Memory B cell (primary cell): Measurements from ENCODE around the gene MEF2B.
"Not testable (repeated sequence)": the region's sequence is repeated elsewhere in the genome, so short reads cannot be mapped to it uniquely, and the experiment has no call there.

Experiments used
- ATAC-seq: fragments of 150-1000 bp; cut with Tn5 transposase; 2 replicates; pipeline ENCODE4 v1.10.0; 2021; ENCODE audit warnings: low read depth, mild to moderate bottlenecking, moderate library complexity
- DNase-seq, 2 donors: peaks; one replicate each; pipeline ENCODE4 v3.0.0; 2022; ENCODE audit warnings: low spot score in 2 of 2
- H3K27ac Mint-ChIP-seq: one replicate; pipeline ENCODE4 v1.8.0; 2022; ENCODE audit warnings: mild to moderate bottlenecking, moderate library complexity, mixed read lengths
- H3K27me3 Mint-ChIP-seq: one replicate; pipeline ENCODE4 v1.8.0; 2022; ENCODE audit warnings: mixed read lengths
- H3K36me3 Mint-ChIP-seq: one replicate; pipeline ENCODE4 v1.8.0; 2022; ENCODE audit warnings: mild to moderate bottlenecking, mixed read lengths
- H3K4me1 Mint-ChIP-seq: one replicate; pipeline ENCODE4 v1.8.0; 2022; ENCODE audit warnings: mixed read lengths
- H3K4me3 Mint-ChIP-seq: one replicate; pipeline ENCODE4 v1.8.0; 2022; ENCODE audit warnings: mild to moderate bottlenecking, moderate library complexity, mixed read lengths
- H3K9me3 Mint-ChIP-seq: one replicate; pipeline ENCODE4 v1.8.0; 2022; ENCODE audit warnings: mixed read lengths

Gene MEF2B

GRCh38 chr19:19181488-19181998 lies 11.5 kb upstream of the MEF2B start:
- H3K9me3 Mint-ChIP-seq = no peaks in the 10 kb centered on the region
- no peak overlapping the region for H3K4me3 Mint-ChIP-seq
- peaks cover 10% of the 10 kb centered on the region for H3K4me1 Mint-ChIP-seq
- DNase-seq (no peak), ATAC-seq (no peak)
- no peaks in the 10 kb centered on the region for H3K27me3 Mint-ChIP-seq
- peaks cover 19% of the 10 kb centered on the region for H3K36me3 Mint-ChIP-seq
- H3K27ac Mint-ChIP-seq = no peak overlapping the region

GRCh38 chr19:19179548-19180441 lies 9.7 kb upstream of the MEF2B start:
- Mint-ChIP-seq H3K27me3 (no peaks in the 10 kb centered on the region), H3K9me3 (no peaks in the 10 kb centered on the region)
- no peak for ATAC-seq

GRCh38 chr19:19176950-19177349 lies 6.9 kb upstream of the MEF2B start:
- Mint-ChIP-seq H3K27ac (no peak overlapping the region), H3K4me1 (peaks cover 6% of the 10 kb centered on the region), H3K4me3 (no peak overlapping the region), H3K9me3 (no peaks in the 10 kb centered on the region), H3K27me3 (peaks cover 2% of the 10 kb centered on the region), H3K36me3 (peaks cover 13% of the 10 kb centered on the region)
- no peak for DNase-seq
- no peak for ATAC-seq

More at GRCh38 chr19:19179548-19180441, 9.7 kb upstream of the MEF2B start:
- no peak overlapping the region for H3K27ac Mint-ChIP-seq
- H3K36me3 Mint-ChIP-seq = peaks cover 13% of the 10 kb centered on the region
- no peak for DNase-seq
- no peak overlapping the region for H3K4me3 Mint-ChIP-seq
- peaks cover 8% of the 10 kb centered on the region for H3K4me1 Mint-ChIP-seq

- not testable (repeated sequence) for H3K36me3 Mint-ChIP-seq, ATAC-seq, H3K4me3 Mint-ChIP-seq, H3K9me3 Mint-ChIP-seq, DNase-seq, H3K27ac Mint-ChIP-seq
- Mint-ChIP-seq H3K27me3 (peaks cover 16% of the 10 kb centered on the region), H3K4me1 (peaks cover 25% of the 10 kb centered on the region)
Measured at GRCh38 chr19:19173243-19173642, 3.2 kb upstream of the MEF2B start.

- Mint-ChIP-seq H3K27me3 (peaks cover 16% of the 10 kb centered on the region), H3K9me3 (no peaks in the 10 kb centered on the region), H3K27ac (no peak overlapping the region), H3K36me3 (peaks cover 8% of the 10 kb centered on the region), H3K4me1 (peaks cover 25% of the 10 kb centered on the region), H3K4me3 (no peak overlapping the region)
- no peak for ATAC-seq
- no peak for DNase-seq
Measured at GRCh38 chr19:19171821-19172532, 1.9 kb upstream of the MEF2B start.

- H3K4me3 Mint-ChIP-seq = peak overlapping the region; percentile 81
- DNase-seq (no peak), ATAC-seq (no peak)
- peaks cover 25% of the 10 kb centered on the region for H3K4me1 Mint-ChIP-seq
- H3K9me3 Mint-ChIP-seq = no peaks in the 10 kb centered on the region
- H3K36me3 Mint-ChIP-seq = peaks cover 5% of the 10 kb centered on the region
- H3K27ac Mint-ChIP-seq = no peak overlapping the region
- peaks cover 16% of the 10 kb centered on the region for H3K27me3 Mint-ChIP-seq
Measured at GRCh38 chr19:19170873-19171672, 1.0 kb upstream of the MEF2B start.

GRCh38 chr19:19169236-19170052 lies 619 bp downstream of the MEF2B start:
- DNase-seq (no peak), ATAC-seq (peak; percentile 21)
- Mint-ChIP-seq H3K36me3 (peaks cover 5% of the 10 kb centered on the region), H3K9me3 (no peaks in the 10 kb centered on the region), H3K27me3 (peaks cover 16% of the 10 kb centered on the region), H3K27ac (peak overlapping the region; percentile 36), H3K4me1 (peaks cover 24% of the 10 kb centered on the region), H3K4me3 (peak overlapping the region; percentile 81)

- ATAC-seq = no peak
- no peak for DNase-seq
- H3K9me3 Mint-ChIP-seq = no peaks in the 10 kb centered on the region
- H3K27me3 Mint-ChIP-seq = peaks cover 16% of the 10 kb centered on the region
- no peak overlapping the region for H3K27ac Mint-ChIP-seq
- H3K4me3 Mint-ChIP-seq = no peak overlapping the region
- H3K4me1 Mint-ChIP-seq = peaks cover 27% of the 10 kb centered on the region
- peaks cover 4% of the 10 kb centered on the region for H3K36me3 Mint-ChIP-seq
Measured at GRCh38 chr19:19167612-19168011, 2.5 kb downstream of the MEF2B start.

- H3K27ac Mint-ChIP-seq = no peak overlapping the region
- no peak for ATAC-seq
- H3K36me3 Mint-ChIP-seq = peaks cover 2% of the 10 kb centered on the region
- H3K9me3 Mint-ChIP-seq = no peaks in the 10 kb centered on the region
- DNase-seq = no peak
- peaks cover 29% of the 10 kb centered on the region for H3K4me1 Mint-ChIP-seq
- H3K4me3 Mint-ChIP-seq = no peak overlapping the region
- peaks cover 7% of the 10 kb centered on the region for H3K27me3 Mint-ChIP-seq
Measured at GRCh38 chr19:19165396-19165795, 4.7 kb downstream of the MEF2B start.

- H3K4me1 Mint-ChIP-seq = peaks cover 19% of the 10 kb centered on the region
- H3K9me3 Mint-ChIP-seq = no peaks in the 10 kb centered on the region
- no peak overlapping the region for H3K4me3 Mint-ChIP-seq
- ATAC-seq = no peak
- H3K27me3 Mint-ChIP-seq = no peaks in the 10 kb centered on the region
- H3K36me3 Mint-ChIP-seq = peaks cover 1% of the 10 kb centered on the region
- DNase-seq = no peak
- no peak overlapping the region for H3K27ac Mint-ChIP-seq
Measured at GRCh38 chr19:19162495-19162894, 7.6 kb downstream of the MEF2B start.

- DNase-seq = peak; percentile 43 to 57
- peaks cover 5% of the 10 kb centered on the region for H3K36me3 Mint-ChIP-seq
- peak overlapping the region; percentile 44 for H3K4me3 Mint-ChIP-seq
- H3K4me1 Mint-ChIP-seq = peaks cover 24% of the 10 kb centered on the region
- no peaks in the 10 kb centered on the region for H3K27me3 Mint-ChIP-seq
- H3K9me3 Mint-ChIP-seq = peaks cover 4% of the 10 kb centered on the region
- H3K27ac Mint-ChIP-seq = no peak overlapping the region
- peak; percentile 87 for ATAC-seq
Measured at GRCh38 chr19:19160461-19161035, 9.5 kb downstream of the MEF2B start.

- Mint-ChIP-seq H3K4me3 (peak overlapping the region; percentile 9), H3K27ac (no peak overlapping the region), H3K27me3 (no peaks in the 10 kb centered on the region), H3K9me3 (peaks cover 6% of the 10 kb centered on the region), H3K36me3 (peaks cover 7% of the 10 kb centered on the region), H3K4me1 (peaks cover 29% of the 10 kb centered on the region)
- DNase-seq (no peak), ATAC-seq (no peak)
Measured at GRCh38 chr19:19159534-19159933, 10.5 kb downstream of the MEF2B start.

- H3K27me3 Mint-ChIP-seq = no peaks in the 10 kb centered on the region
- peaks cover 6% of the 10 kb centered on the region for H3K9me3 Mint-ChIP-seq
- ATAC-seq = no peak
- H3K4me3 Mint-ChIP-seq = no peak overlapping the region
- peaks cover 33% of the 10 kb centered on the region for H3K4me1 Mint-ChIP-seq
- no peak for DNase-seq
- H3K36me3 Mint-ChIP-seq = peaks cover 7% of the 10 kb centered on the region
- H3K27ac Mint-ChIP-seq = no peak overlapping the region
Measured at GRCh38 chr19:19157808-19158207, 12.3 kb downstream of the MEF2B start.
